ENCODE measurements around the gene PTPN4. TPM values are rescaled to one million over a fixed set of nuclear protein-coding genes. Genes with fewer than 3 reads are reported as not detected.

The PTPN4 gene
- polyA plus RNA-seq, 4 donors, result 20.9 to 25.2 (median 23.1) TPM

- no peak for DNase-seq (ENCODE audit: low read depth in 4 of 4, low spot score in 2 of 4)
Measured at GRCh38 chr2:119846021-119846420, 86.3 kb downstream of the PTPN4 start.

- DNase-seq (ENCODE audit: low read depth in 4 of 4, low spot score in 2 of 4), result no peak
Measured at GRCh38 chr2:119849838-119850565, 90.3 kb downstream of the PTPN4 start.

GRCh38 chr2:119852214-119852613 lies 92.5 kb downstream of the PTPN4 start:
- DNase-seq (ENCODE audit: low read depth in 4 of 4, low spot score in 2 of 4), result no peak

GRCh38 chr2:119853777-119854399 lies 94.2 kb downstream of the PTPN4 start:
- no peak for DNase-seq (ENCODE audit: low read depth in 4 of 4, low spot score in 2 of 4)

GRCh38 chr2:119856469-119856901 lies 96.8 kb downstream of the PTPN4 start:
- no peak for DNase-seq (ENCODE audit: low read depth in 4 of 4, low spot score in 2 of 4)

GRCh38 chr2:119857742-119858141 lies 98.0 kb downstream of the PTPN4 start:
- no peak for DNase-seq (ENCODE audit: low read depth in 4 of 4, low spot score in 2 of 4)

- DNase-seq (ENCODE audit: low read depth in 4 of 4, low spot score in 2 of 4), result no peak
Measured at GRCh38 chr2:119859528-119859927, 99.8 kb downstream of the PTPN4 start.

GRCh38 chr2:119860924-119861323 lies 101.2 kb downstream of the PTPN4 start:
- DNase-seq (ENCODE audit: low read depth in 4 of 4, low spot score in 2 of 4), result no peak

GRCh38 chr2:119862127-119862889 lies 102.6 kb downstream of the PTPN4 start:
- no peak for DNase-seq (ENCODE audit: low read depth in 4 of 4, low spot score in 2 of 4)

GRCh38 chr2:119864318-119864717 lies 104.6 kb downstream of the PTPN4 start:
- no peak for DNase-seq (ENCODE audit: low read depth in 4 of 4, low spot score in 2 of 4)

GRCh38 chr2:119871725-119872124 lies 112.0 kb downstream of the PTPN4 start:
- no peak for DNase-seq (ENCODE audit: low read depth in 4 of 4, low spot score in 2 of 4)

GRCh38 chr2:119873350-119874315 lies 113.9 kb downstream of the PTPN4 start:
- no peak for DNase-seq (ENCODE audit: low read depth in 4 of 4, low spot score in 2 of 4)

- DNase-seq (ENCODE audit: low read depth in 4 of 4, low spot score in 2 of 4), result peak in 1 of 4 donors; percentile 34
Measured at GRCh38 chr2:119879502-119879901, 119.8 kb downstream of the PTPN4 start.

GRCh38 chr2:119888680-119889079 lies 129.0 kb downstream of the PTPN4 start:
- no peak for DNase-seq (ENCODE audit: low read depth in 4 of 4, low spot score in 2 of 4)

- DNase-seq (ENCODE audit: low read depth in 4 of 4, low spot score in 2 of 4), result no peak
Measured at GRCh38 chr2:119897736-119898395, 138.1 kb downstream of the PTPN4 start.

- no peak for DNase-seq (ENCODE audit: low read depth in 4 of 4, low spot score in 2 of 4)
Measured at GRCh38 chr2:119901013-119901412, 141.3 kb downstream of the PTPN4 start.

GRCh38 chr2:119910566-119910965 lies 150.8 kb downstream of the PTPN4 start:
- DNase-seq (ENCODE audit: low read depth in 4 of 4, low spot score in 2 of 4), result no peak

- no peak for DNase-seq (ENCODE audit: low read depth in 4 of 4, low spot score in 2 of 4)
Measured at GRCh38 chr2:119914266-119914665, 154.5 kb downstream of the PTPN4 start.

- no peak for DNase-seq (ENCODE audit: low read depth in 4 of 4, low spot score in 2 of 4)
Measured at GRCh38 chr2:119921825-119922224, 162.1 kb downstream of the PTPN4 start.

- no peak for DNase-seq (ENCODE audit: low read depth in 4 of 4, low spot score in 2 of 4)
Measured at GRCh38 chr2:119922699-119923098, 163.0 kb downstream of the PTPN4 start.

All from left renal cortex interstitium (tissue), 4 donors.